Measurements from ENCODE around the gene CYB561.
"Not testable (repeated sequence)": the region's sequence is repeated elsewhere in the genome, so short reads cannot be mapped to it uniquely, and the experiment has no call there.

Gene CYB561

GRCh38 chr17:63478814-63479494 is 32.8 kb upstream of the CYB561 start:
- DNase-seq, result peak; percentile 81

GRCh38 chr17:63477480-63478440 is 31.7 kb upstream of the CYB561 start:
- DNase-seq, result peak; percentile 42

GRCh38 chr17:63476854-63477479 is 30.9 kb upstream of the CYB561 start, which contains the start of gene ACE:
Gene ACE (plus strand): TSS chr17:63477061. CDS start chr17:63477095, 34 bp downstream.
- peak; percentile 36 for DNase-seq

GRCh38 chr17:63476459-63476853 is 30.4 kb upstream of the CYB561 start:
- DNase-seq, result no peak

GRCh38 chr17:63475491-63476412 is 29.6 kb upstream of the CYB561 start:
- no peak for DNase-seq

GRCh38 chr17:63474586-63475460 is 28.7 kb upstream of the CYB561 start:
- no peak for DNase-seq

GRCh38 chr17:63474174-63474573 is 28.1 kb upstream of the CYB561 start:
- no peak for DNase-seq

- not testable (repeated sequence) for DNase-seq
Measured at GRCh38 chr17:63468099-63468498, 22.0 kb upstream of the CYB561 start.

GRCh38 chr17:63464691-63465236 is 18.7 kb upstream of the CYB561 start:
- DNase-seq, result no peak

GRCh38 chr17:63463771-63464170 is 17.7 kb upstream of the CYB561 start:
- DNase-seq, result no peak

- no peak for DNase-seq
Measured at GRCh38 chr17:63460018-63460417, 13.9 kb upstream of the CYB561 start.

GRCh38 chr17:63458478-63458877 is 12.4 kb upstream of the CYB561 start:
- DNase-seq, result no peak

- DNase-seq, result no peak
Measured at GRCh38 chr17:63455417-63455816, 9.3 kb upstream of the CYB561 start.

GRCh38 chr17:63454915-63455314 is 8.8 kb upstream of the CYB561 start:
- DNase-seq, result no peak

GRCh38 chr17:63454357-63454756 is 8.3 kb upstream of the CYB561 start:
- not testable (repeated sequence) for DNase-seq

GRCh38 chr17:63452962-63453551 is 7.0 kb upstream of the CYB561 start:
- DNase-seq, result no peak

- no peak for DNase-seq
Measured at GRCh38 chr17:63452046-63452961, 6.2 kb upstream of the CYB561 start.

- no peak for DNase-seq
Measured at GRCh38 chr17:63451150-63451549, 5.0 kb upstream of the CYB561 start.

- DNase-seq, result no peak
Measured at GRCh38 chr17:63450551-63450950, 4.4 kb upstream of the CYB561 start.

Measured in inflammatory macrophage treated with lipopolysaccharide for 4 hours (primary cell).